ENCODE data around the gene NOTCH1. TPM values are rescaled to one million over a fixed set of nuclear protein-coding genes. Genes with fewer than 3 reads are reported as not detected.

Gene NOTCH1
- total and polyA plus RNA-seq, 12 donors, result 7.3 to 27.0 (median 19.9) TPM

DNA sequence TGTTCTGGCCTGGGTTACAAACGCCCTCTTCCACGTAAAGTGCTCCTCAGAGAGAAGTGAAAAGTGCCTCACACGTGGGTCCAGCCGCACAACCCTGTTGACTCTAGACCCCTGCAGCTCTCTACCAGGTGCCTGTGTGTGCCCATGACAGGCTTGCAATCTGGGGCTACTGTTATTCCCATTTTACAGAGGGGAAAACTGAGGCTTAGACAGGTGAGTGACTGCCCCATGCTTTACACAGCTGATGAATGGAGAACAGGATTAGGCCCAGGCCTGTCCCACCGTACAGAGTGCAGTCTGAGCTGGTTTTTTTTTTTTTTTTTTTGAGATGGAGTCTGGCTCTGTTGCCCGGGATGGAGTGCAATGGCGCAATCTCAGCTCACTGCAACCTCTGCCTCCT lies 100.0 kb downstream of the NOTCH1 start:
- peaks cover 3 to 97% (median 71%) of the 10 kb centered on the region in 9 donors for H3K36me3 ChIP-seq
- peaks cover 0 to under 1% (median 0%) of the 10 kb centered on the region in 9 donors for H3K4me1 ChIP-seq
- H3K27me3 ChIP-seq, result no peaks in the 10 kb centered on the region
- DNase-seq, result no peak
- ATAC-seq, result no peak
- H3K27ac ChIP-seq, result no peak overlapping the region
- no peaks in the 10 kb centered on the region for H3K9me3 ChIP-seq
- H3K4me3 ChIP-seq, result no peak overlapping the region
- no peak for TF ChIP-seq CTCF (IDR thresholded peaks at IDR 0.05)
- 94% methylated on average over 7 of the region's 7 CpGs for WGBS, 2 donors
- intact Hi-C loops (cut with DNase I), result loop anchor here in 1 of 10 donors (1.0 kb wide), 1 partner anchor 57 kb away; no protein-coding TSS in a partner anchor

Small RNA genes within 50 kb of the gene (microRNA-seq; reads per million reads assigned to microRNA genes)
- 0 to 0.51 reads per million in 2 donors for gene MIR4673
- gene MIR4674, result 0 reads per million in 2 donors

Other genes starting within 250 kb of the NOTCH1 start
- under 1 TPM in 3 of 10 donors, not detected in 7; 0.02 to 0.04 (median 0.03) TPM for gene CCDC187, start 242.0 kb downstream of the NOTCH1 start, total RNA-seq
- under 1 TPM in 1 of 2 donors, not detected in 1; 0.07 TPM for gene CCDC187, start 242.0 kb downstream of the NOTCH1 start, polyA plus RNA-seq
- 10 to 100 TPM; 19.4 to 50.2 (median 24.8) TPM for gene GPSM1, start 218.5 kb downstream of the NOTCH1 start, total RNA-seq
- 10 to 100 TPM; 26.2 to 87.8 TPM for gene GPSM1, start 218.5 kb downstream of the NOTCH1 start, polyA plus RNA-seq
- 10 to 100 TPM; 23.3 to 39.5 (median 30.7) TPM for gene DNLZ, start 182.3 kb downstream of the NOTCH1 start, total RNA-seq
- gene DNLZ, start 182.3 kb downstream of the NOTCH1 start, polyA plus RNA-seq, result 10 to 100 TPM; 37.0 to 49.2 TPM
- gene CARD9, start 172.4 kb downstream of the NOTCH1 start, total RNA-seq, result 1 to 10 TPM in 5 of 10 donors, under 1 TPM in 4, not detected in 1; 0.21 to 2.0 (median 1.1) TPM
- 1 to 10 TPM; 1.3 to 1.6 TPM for gene CARD9, start 172.4 kb downstream of the NOTCH1 start, polyA plus RNA-seq
- gene SNAPC4, start 145.9 kb downstream of the NOTCH1 start, total RNA-seq, result 1 to 10 TPM; 3.4 to 6.1 (median 4.7) TPM
- 1 to 10 TPM; 3.0 to 8.3 TPM for gene SNAPC4, start 145.9 kb downstream of the NOTCH1 start, polyA plus RNA-seq
- 10 to 100 TPM; 11.5 to 26.9 (median 14.9) TPM for gene ENTR1, start 135.4 kb downstream of the NOTCH1 start, total RNA-seq
- 10 to 100 TPM; 21.4 to 23.7 TPM for gene ENTR1, start 135.4 kb downstream of the NOTCH1 start, polyA plus RNA-seq
- gene PMPCA, start 135.4 kb downstream of the NOTCH1 start, total RNA-seq, result 10 to 100 TPM; 59.3 to 85.2 (median 75.4) TPM
- gene PMPCA, start 135.4 kb downstream of the NOTCH1 start, polyA plus RNA-seq, result 10 to 100 TPM; 63.5 to 77.2 TPM
- gene INPP5E, start 106.2 kb downstream of the NOTCH1 start, total RNA-seq, result 10 to 100 TPM in 3 of 10 donors, 1 to 10 TPM in 7; 7.4 to 12.5 (median 9.3) TPM
- 10 to 100 TPM in 1 of 2 donors, 1 to 10 TPM in 1; 6.6 to 16.8 TPM for gene INPP5E, start 106.2 kb downstream of the NOTCH1 start, polyA plus RNA-seq
- gene SEC16A, start 63.0 kb downstream of the NOTCH1 start, total RNA-seq, result 10 to 100 TPM; 21.9 to 35.9 (median 28.6) TPM
- gene SEC16A, start 63.0 kb downstream of the NOTCH1 start, polyA plus RNA-seq, result 10 to 100 TPM; 24.4 to 35.6 TPM
- gene EGFL7, start 116.9 kb upstream of the NOTCH1 start, total RNA-seq, result 100 to 1,000 TPM in 5 of 10 donors, 10 to 100 TPM in 5; 68.6 to 115 (median 99.6) TPM
- gene EGFL7, start 116.9 kb upstream of the NOTCH1 start, polyA plus RNA-seq, result 100 to 1,000 TPM; 160 to 377 TPM
- gene AGPAT2, start 141.4 kb upstream of the NOTCH1 start, total RNA-seq, result 10 to 100 TPM; 48.1 to 83.3 (median 58.4) TPM
- gene AGPAT2, start 141.4 kb upstream of the NOTCH1 start, polyA plus RNA-seq, result 100 to 1,000 TPM in 1 of 2 donors, 10 to 100 TPM in 1; 97.2 to 195 TPM
- 10 to 100 TPM; 15.7 to 26.1 (median 17.9) TPM for gene DIPK1B, start 166.5 kb upstream of the NOTCH1 start, total RNA-seq
- 10 to 100 TPM; 24.8 to 37.9 TPM for gene DIPK1B, start 166.5 kb upstream of the NOTCH1 start, polyA plus RNA-seq
- gene LCN10, start 196.9 kb upstream of the NOTCH1 start, total RNA-seq, result 10 to 100 TPM in 3 of 10 donors, 1 to 10 TPM in 4, under 1 TPM in 3; 0.44 to 28.7 (median 1.7) TPM
- gene LCN10, start 196.9 kb upstream of the NOTCH1 start, polyA plus RNA-seq, result 100 to 1,000 TPM in 1 of 2 donors, 10 to 100 TPM in 1; 34.0 to 144 TPM
- 10 to 100 TPM in 3 of 10 donors, 1 to 10 TPM in 7; 1.5 to 76.8 (median 3.5) TPM for gene LCN6, start 202.5 kb upstream of the NOTCH1 start, total RNA-seq
- gene LCN6, start 202.5 kb upstream of the NOTCH1 start, polyA plus RNA-seq, result 100 to 1,000 TPM in 1 of 2 donors, 10 to 100 TPM in 1; 95.6 to 261 TPM
- not detected for gene LCN8, start 212.2 kb upstream of the NOTCH1 start, total RNA-seq
- not detected for gene LCN8, start 212.2 kb upstream of the NOTCH1 start, polyA plus RNA-seq
- 10 to 100 TPM in 1 of 10 donors, 1 to 10 TPM in 1, under 1 TPM in 1, not detected in 7; 0.85 to 20.1 (median 1.3) TPM for gene LCN15, start 218.5 kb upstream of the NOTCH1 start, total RNA-seq
- 1 to 10 TPM; 1.0 to 6.1 TPM for gene LCN15, start 218.5 kb upstream of the NOTCH1 start, polyA plus RNA-seq
- 10 to 100 TPM; 48.1 to 83.4 (median 61.8) TPM for gene TMEM141, start 245.3 kb upstream of the NOTCH1 start, total RNA-seq
- gene TMEM141, start 245.3 kb upstream of the NOTCH1 start, polyA plus RNA-seq, result 100 to 1,000 TPM in 1 of 2 donors, 10 to 100 TPM in 1; 95.6 to 107 TPM

Data from heart right ventricle (tissue), 16 donors.